K562 (cell line): Measurements from ENCODE around the gene CHAF1A. TPM values are rescaled to one million over a fixed set of nuclear protein-coding genes. Genes with fewer than 3 reads are reported as not detected.

Source experiments
- ATAC-seq: fragments of 200-7000 bp; cut with Tn5 transposase; 3 replicates; pipeline ENCODE4 v1.9.1; 2020; ENCODE audit warnings: moderate library complexity
- BruUV-seq: library from RNA; stranded (reverse); fragments of 400-500 nt; replicated peaks from 2 replicates; lab custom pipeline; 2021; lab: Mats Ljungman, UMichigan
- CTCF ChIA-PET: fragments of 300-600 bp; formaldehyde crosslinking; extraction: SDS; loops from one replicate; lab custom pipeline; 2021; ENCODE audit warnings: low intra/inter-chr PET ratio; lab: Yijun Ruan, JAX
- POLR2A ChIA-PET: fragments of 300-600, 350-650 bp; sonication (Branson Sonifier 250); formaldehyde crosslinking; extraction: SDS; loops from one replicate; lab custom pipeline; 2021; ENCODE audit warnings: antibody characterized with exemption, inconsistent platforms; lab: Yijun Ruan, JAX
- DNase-seq, 4 experiments: peaks; one replicate each; pipeline versions ENCODE4 v3.0.0 to v3.0.0-alpha.2; 2011 to 2018; ENCODE audit warnings: low spot score in 3 of 4, mixed read lengths in 3 of 4; ENCODE audit errors: extremely low read depth in 1 of 4
- FAIRE-seq: peaks from 2 replicates; lab custom pipeline; 2011; peaks lifted over from hg19 to GRCh38; lab: Jason Lieb, UNC
- H2AFZ ChIP-seq: 2 replicates; pipeline ENCODE4 v1.6.0; 2011; ENCODE audit warnings: low read depth, low read length, control low read depth, inconsistent platforms
- H3K27ac ChIP-seq: fragments of 200-600 bp; 3 replicates; pipeline ENCODE4 v1.8.0; 2011; ENCODE audit warnings: low read depth, mild to moderate bottlenecking, control low read depth, inconsistent platforms, low read length, moderate library complexity, mixed read lengths; ENCODE audit errors: extremely low read depth
- H3K27me3 ChIP-seq, 2 experiments: fragments of 300-600 bp in 1 of 2; 2 replicates in 1 of 2; 3 replicates in 1 of 2; pipeline versions ENCODE4 v1.6.0 to v1.8.0; 2011; ENCODE audit warnings: inconsistent platforms in 2 of 2, low read length in 2 of 2, mild to moderate bottlenecking in 1 of 2, mixed read lengths in 1 of 2, moderate library complexity in 1 of 2; ENCODE audit not compliant: control insufficient read depth in 2 of 2, insufficient read depth in 2 of 2
- H3K36me3 ChIP-seq: fragments of 300-600 bp; 3 replicates; pipeline ENCODE4 v1.8.0; 2011; ENCODE audit warnings: mild to moderate bottlenecking, low read length, inconsistent platforms; ENCODE audit not compliant: control insufficient read depth, insufficient read depth
- H3K4me1 ChIP-seq, 2 experiments: fragments of 200-600 bp in 1 of 2; replicated peaks in 1 of 2; 2 replicates in 1 of 2; 3 replicates in 1 of 2; pipeline versions ENCODE4 v1.5.1 to v1.8.0; 2011; ENCODE audit warnings: inconsistent platforms in 2 of 2, low read length in 2 of 2, mild to moderate bottlenecking in 1 of 2, mixed read lengths in 1 of 2, moderate library complexity in 1 of 2; ENCODE audit not compliant: control insufficient read depth in 2 of 2, insufficient read depth in 2 of 2
- H3K4me2 ChIP-seq: 2 replicates; pipeline ENCODE4 v1.6.1; 2011; ENCODE audit warnings: low read length, control low read depth, inconsistent platforms, mixed read lengths; ENCODE audit not compliant: insufficient read depth
- H3K4me3 ChIP-seq: fragments of 200-600 bp; sonication (generic), shearing (Covaris generic); 2 replicates; pipeline ENCODE4 v1.5.1; 2016; ENCODE audit warnings: control low read depth, inconsistent platforms
- H3K79me2 ChIP-seq: fragments of 200-600 bp; 3 replicates; pipeline ENCODE4 v1.8.0; 2011; ENCODE audit warnings: low read length, inconsistent platforms; ENCODE audit not compliant: control insufficient read depth, insufficient read depth
- H3K9ac ChIP-seq, 2 experiments: 2 replicates each; pipeline versions ENCODE4 v1.6.0 to v1.6.1; 2011; ENCODE audit warnings: low read depth in 2 of 2, low read length in 2 of 2, control low read depth in 1 of 2, inconsistent platforms in 1 of 2, mild to moderate bottlenecking in 1 of 2, mixed read lengths in 1 of 2; ENCODE audit not compliant: insufficient read depth in 1 of 2
- H3K9me1 ChIP-seq: one replicate; pipeline ENCODE4 v1.6.0; 2011; ENCODE audit warnings: inconsistent platforms, mild to moderate bottlenecking, low read length, moderate library complexity; ENCODE audit not compliant: control insufficient read depth, insufficient read depth
- H3K9me3 ChIP-seq: replicated peaks from 2 replicates; pipeline ENCODE4 v1.5.1; 2011; ENCODE audit warnings: low read depth, low read length, inconsistent platforms; ENCODE audit not compliant: control insufficient read depth, insufficient read depth
- H4K20me1 ChIP-seq: replicated peaks from 2 replicates; pipeline ENCODE4 v1.6.1; 2011; ENCODE audit warnings: low read length, inconsistent platforms, mixed read lengths; ENCODE audit not compliant: control insufficient read depth, insufficient read depth
- CEBPG ChIP-seq, 3 experiments: fragments of 200-800 bp in 1 of 3; sonication (Bioruptor generic) in 1 of 3; sonication (generic) in 1 of 3; formaldehyde crosslinking in 1 of 3; IDR thresholded peaks in 2 of 3; conservative IDR thresholded peaks in 1 of 3; 2 replicates each; pipeline versions ENCODE4 v1.6.1 to v1.8.0; 2016 to 2022; ENCODE audit warnings: missing compliant biosample characterization in 2 of 3, missing genetic modification characterization in 2 of 3, mild to moderate bottlenecking in 1 of 3, missing genetic modification reagents in 1 of 3
- FOSL1 ChIP-seq: fragments of 200-800 bp; sonication (Bioruptor generic); conservative IDR thresholded peaks from 2 replicates; pipeline ENCODE4 v1.6.1; 2016; ENCODE audit warnings: missing genetic modification characterization, missing compliant biosample characterization
- KHSRP ChIP-seq: fragments of 450-650 bp; IDR thresholded peaks from 2 replicates; pipeline ENCODE4 v1.6.1; 2017
- PRMT5 ChIP-seq: sonication (generic); formaldehyde crosslinking; IDR thresholded peaks from 2 replicates; pipeline ENCODE4 v1.5.0; 2020; ENCODE audit warnings: missing genetic modification reagents
- ZNF175 ChIP-seq: fragments of 200-800 bp; sonication (Bioruptor generic); IDR thresholded peaks from 2 replicates; pipeline ENCODE4 v1.6.1; 2016; ENCODE audit warnings: low read depth, mild to moderate bottlenecking, missing genetic modification characterization, missing compliant biosample characterization
- ZNF384 ChIP-seq: IDR thresholded peaks from 2 replicates; pipeline ENCODE4 v1.6.1; 2012; ENCODE audit warnings: low read depth, low read length, improper control_type of control experiment
- ZNF766 ChIP-seq: fragments of 200-800 bp; sonication (Bioruptor generic); conservative IDR thresholded peaks from 2 replicates; pipeline ENCODE4 v1.6.1; 2016; ENCODE audit warnings: missing genetic modification characterization, missing compliant biosample characterization
- WGBS: fragments of 100-300 bp; shearing (Covaris generic); methylation state at CpG from one replicate; pipeline ENCODE4 v1.1.6; 2016; ENCODE audit warnings: low coverage, mixed read lengths; ENCODE audit not compliant: insufficient coverage; ENCODE audit errors: missing lambda C conversion rate; 5-methylcytosine and 5-hydroxymethylcytosine counted together
- in situ Hi-C: fragments of 300-500 bp; cut with MboI; formaldehyde crosslinking; loops from 4 replicates; pipeline ENCODE4 v1.15.0; 2018; ENCODE audit warnings: inconsistent platforms, mixed read lengths
- intact Hi-C: fragments of 100-400 bp; cut with micrococcal nuclease; formaldehyde crosslinking; loops from 2 replicates; pipeline ENCODE4 v1.14.2; 2022
- polyA plus RNA-seq, 8 experiments: library from polyadenylated mRNA; depleted of rRNA in 4 of 8; stranded (reverse) in 5 of 8; unstranded in 3 of 8; fragments of >200 nt; fragmentation: Nextera tagmentation in 2 of 8; fragmentation: Illumina TruSeq in 1 of 8; extraction: Ambion mirVana in 2 of 8; extraction: Trizol in 1 of 8; gene quantifications; 2 replicates each; pipeline versions ENCODE4 v1.2.1 to v1.2.3, GENCODE V29; 2011 to 2014; ENCODE audit warnings: inconsistent platforms in 1 of 8, missing spikeins in 1 of 8
- total RNA-seq, 7 experiments: library from RNA; depleted of rRNA in 6 of 7; stranded (reverse); fragments of >200 nt in 6 of 7; fragmentation: Illumina TruSeq in 2 of 7; extraction: Trizol in 2 of 7; gene quantifications; 2 replicates each; pipeline versions ENCODE4 v1.2.1 to v1.2.3, GENCODE V29; 2011 to 2021; ENCODE audit warnings: low replicate concordance in 1 of 7
- TF ChIP-seq, protein P1 (sequence below), 2 experiments: fragments of 450-650 bp in 1 of 2; sonication (generic) in 1 of 2; formaldehyde crosslinking in 1 of 2; IDR thresholded peaks in 1 of 2; conservative IDR thresholded peaks in 1 of 2; 2 replicates each; pipeline versions ENCODE4 v1.6.1 to v1.8.1; 2016 to 2023; ENCODE audit warnings: mild to moderate bottlenecking in 2 of 2, moderate library complexity in 2 of 2, inconsistent platforms in 1 of 2, missing genetic modification reagents in 1 of 2

Gene CHAF1A
- total and polyA plus RNA-seq, 9 of the 15 experiments (the other 6 are each of a cell fraction or from before 2014, with no cell fraction given) = 1.6 to 86.9 (median 45.2) TPM

DNA sequence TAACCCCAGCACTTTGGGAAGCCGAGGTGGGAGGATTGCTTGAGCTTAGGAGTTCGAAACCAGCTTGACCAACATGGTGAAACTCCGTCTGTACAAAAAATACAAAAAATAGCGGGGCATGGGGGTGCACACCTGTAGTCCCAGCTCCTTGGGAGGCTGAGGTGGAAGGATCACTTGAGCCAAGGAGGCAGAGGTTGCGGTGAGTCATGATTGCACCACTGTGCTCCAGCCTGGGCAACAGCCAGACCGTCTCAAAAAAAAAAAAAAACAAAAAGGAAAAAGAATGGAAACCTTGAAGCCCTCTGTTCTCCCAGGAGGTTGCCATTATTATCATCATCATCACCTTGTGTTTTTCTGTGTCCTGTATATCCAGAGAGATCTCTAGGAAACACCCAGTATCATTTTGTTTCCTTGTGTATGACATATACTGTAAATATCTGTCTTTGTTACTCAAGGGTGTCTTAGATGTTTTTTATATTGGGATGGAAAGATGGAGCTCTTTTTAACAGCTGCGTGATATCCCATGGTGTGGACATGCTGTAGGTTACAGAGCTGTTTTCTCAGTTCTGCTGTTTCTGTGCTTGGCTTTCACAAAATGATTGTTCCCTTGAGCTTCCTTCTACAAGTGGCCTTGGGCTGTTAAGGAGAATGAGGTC, 11.8 kb downstream of the CHAF1A start:
- in situ Hi-C loops (no loop called here), intact Hi-C loops (no loop called here)
- Histone ChIP-seq H3K4me1 (peaks cover 4 to 19% of the 10 kb centered on the region in 2 experiments; a peak in 4 of 5 replicates), H3K79me2 (peaks cover 84% of the 10 kb centered on the region), H3K36me3 (peaks cover 93% of the 10 kb centered on the region), H3K9ac (no peak overlapping the region), H3K9me1 (no peaks in the 10 kb centered on the region), H3K9me3 (no peaks in the 10 kb centered on the region), H3K4me3 (no peak overlapping the region), H3K4me2 (0 out of 2 replicates have a peak overlapping the region, but pooled peaks have one; percentile 18), H3K27ac (peak overlapping the region; percentile 62; the same call in 2 of the 3 replicates), H4K20me1 (peaks cover 27% of the 10 kb centered on the region), H3K27me3 (no peaks in the 10 kb centered on the region), H2AFZ (no peak overlapping the region)
- ChIA-PET POLR2A (interaction anchor here (0.6 to 4.7 kb wide), 13 partner anchors 8 to 544 kb away, joined by 3 to 28 read pairs (median 4); partner anchors contain the start of gene CHAF1A), CTCF (no interaction called here)
- WGBS = 75% methylated on average over 7 of the region's 7 CpGs
- no peak for DNase-seq
- FAIRE-seq = no peak
- peak; percentile 46 for ATAC-seq
- BruUV-seq = TSS peak; percentile 1
- TF ChIP-seq PRMT5 (CRISPR knock-in tag) (no peak), ZNF384 (peak; percentile 37; the same call in 1 of the 2 replicates), ZNF175 (no peak), FOSL1 (tag) (peak; percentile 81), CEBPG (CRISPR knock-in tag; IDR thresholded peaks at IDR 0.05) (peak; percentile 50; the same call in 1 of the 2 replicates), CEBPG (tag; conservative IDR thresholded peaks at IDR 0.05 in 1 of 2, IDR thresholded peaks at IDR 0.05 in 1 of 2) (peak in 1 of 2 experiments; percentile 41; a peak in 1 of 4 replicates), KHSRP (no peak), ZNF766 (CRISPR knock-in tag) (no peak)
- TF ChIP-seq, protein P1, sequence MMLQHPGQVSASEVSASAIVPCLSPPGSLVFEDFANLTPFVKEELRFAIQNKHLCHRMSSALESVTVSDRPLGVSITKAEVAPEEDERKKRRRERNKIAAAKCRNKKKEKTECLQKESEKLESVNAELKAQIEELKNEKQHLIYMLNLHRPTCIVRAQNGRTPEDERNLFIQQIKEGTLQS (IDR thresholded peaks at IDR 0.05) = peak; percentile 74
- TF ChIP-seq, protein P1 (CRISPR knock-in tag; conservative IDR thresholded peaks at IDR 0.05) = no peak
